Posterior vena cava (tissue), 2 donors: Measurements from ENCODE around the gene ID2. TPM values are rescaled to one million over a fixed set of nuclear protein-coding genes. Genes with fewer than 3 reads are reported as not detected.

ENCODE experiments used
- DNase-seq: peaks from one replicate; pipeline ENCODE4 v3.0.0-alpha.2; 2020; ENCODE audit warnings: low spot score
- intact Hi-C, 2 donors: fragments of 100-400 bp; cut with DNase I; formaldehyde crosslinking; loops; one replicate each; pipeline versions ENCODE4 v1.14.1 to v1.14.2; 2022 to 2023
- total RNA-seq, 2 donors: library from RNA; stranded (reverse); fragmentation: NEBNext Ultra II Directional; extraction: Animal tissue kit (Norgen Biotek cat#: 25700); gene quantifications; one replicate each; pipeline ENCODE4 v1.2.1, GENCODE V29; 2021
- donor health status: DM: yes; HTN: yes; CAD: no.
- donor health status: DM: yes; HTN: yes; CAD: no.

ID2 gene
- total RNA-seq, 2 donors from 2014 or later: 82.2 to 135 TPM

DNA sequence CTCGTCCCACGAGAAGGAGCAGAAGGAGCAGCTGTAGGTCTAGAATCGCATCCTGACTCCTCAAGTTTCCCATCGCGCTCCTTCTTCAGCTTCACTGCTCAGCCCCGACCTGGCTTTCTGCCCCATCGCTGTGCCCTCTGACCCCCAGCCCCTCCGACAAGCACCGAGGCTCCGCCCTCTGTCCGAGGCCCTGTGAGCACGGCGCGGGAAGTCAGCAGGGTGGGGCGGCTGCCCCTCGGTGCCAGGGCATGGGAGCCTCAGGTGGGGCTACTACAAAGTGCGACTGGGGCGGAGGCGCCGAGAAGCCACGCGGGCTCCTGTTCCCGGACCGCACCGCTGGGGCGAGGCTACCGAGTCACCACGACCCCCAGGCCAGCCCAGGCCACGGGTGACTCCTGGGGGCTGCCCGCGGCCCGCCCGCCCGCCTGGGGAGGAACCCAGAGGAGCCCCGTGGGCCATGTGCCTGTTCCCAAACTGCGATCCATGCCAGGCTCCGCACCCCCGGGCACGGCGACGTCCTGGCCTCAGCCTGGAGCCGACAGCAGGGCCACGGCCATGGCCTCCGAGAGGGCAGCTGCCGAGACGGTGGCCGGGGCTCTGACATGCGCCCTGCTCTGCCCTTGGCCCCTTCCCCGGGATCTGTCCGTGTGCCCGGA is 36.6 kb upstream of the ID2 start:
- peak; percentile 76 for DNase-seq
- intact Hi-C loops: no loop called here

DNA sequence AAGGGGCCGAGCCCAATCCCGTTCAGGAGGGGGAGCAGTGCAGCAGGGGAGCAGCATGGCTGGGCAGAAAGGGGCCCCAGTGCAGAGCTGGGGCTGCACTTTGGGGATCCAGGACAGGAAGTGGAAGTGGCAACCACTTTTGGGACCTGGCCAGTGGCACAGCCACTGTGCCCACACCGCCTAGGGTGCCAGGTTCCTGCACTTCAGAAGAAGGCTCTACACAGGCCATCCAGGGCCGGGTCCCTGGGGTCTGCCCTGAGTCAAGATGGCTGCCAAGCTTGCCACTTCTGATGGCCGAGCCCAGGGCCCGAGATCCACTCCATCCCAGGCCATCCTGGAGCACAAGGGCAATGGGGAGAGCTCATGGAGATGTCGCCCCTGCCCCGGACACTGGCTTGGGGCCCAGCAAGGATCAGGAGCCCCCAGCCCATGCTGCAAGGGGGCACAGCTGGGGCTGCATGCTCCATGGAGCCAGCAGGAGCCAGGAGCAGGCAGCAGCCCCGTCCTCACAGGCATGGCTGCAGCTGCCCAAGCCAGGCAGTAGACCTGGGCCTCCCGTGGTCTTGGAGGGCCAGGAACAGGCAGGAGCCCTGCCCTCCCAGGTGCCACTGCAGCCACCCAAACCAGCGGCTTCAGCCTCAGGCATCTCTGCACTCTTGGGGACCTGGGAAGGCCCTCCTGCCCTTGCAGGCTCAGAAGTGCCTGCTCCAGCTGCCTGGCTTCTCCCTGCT is 35.0 kb upstream of the ID2 start:
- intact Hi-C loops: no loop called here
- DNase-seq: peak; percentile 75

DNA sequence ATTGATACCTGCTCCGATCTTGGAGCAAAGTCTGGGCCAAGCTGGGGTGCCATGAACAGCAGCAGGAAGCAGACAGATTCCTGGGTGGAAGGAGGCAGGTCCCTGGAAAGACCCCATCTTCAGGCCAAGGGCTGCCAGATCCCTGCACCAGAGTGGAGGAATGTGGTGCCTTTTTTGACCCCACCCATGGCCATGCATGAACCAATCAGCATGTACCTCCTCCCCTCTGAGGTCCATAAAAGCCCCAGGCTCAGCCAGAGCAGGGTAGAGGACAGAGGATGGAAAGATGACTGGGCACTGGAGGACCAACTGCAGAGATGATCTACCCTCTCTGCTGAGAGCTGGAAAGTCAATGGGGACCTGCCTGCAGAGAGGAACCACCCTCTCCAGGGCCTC is 34.4 kb upstream of the ID2 start:
- intact Hi-C loops: no loop called here
- no peak for DNase-seq

DNA sequence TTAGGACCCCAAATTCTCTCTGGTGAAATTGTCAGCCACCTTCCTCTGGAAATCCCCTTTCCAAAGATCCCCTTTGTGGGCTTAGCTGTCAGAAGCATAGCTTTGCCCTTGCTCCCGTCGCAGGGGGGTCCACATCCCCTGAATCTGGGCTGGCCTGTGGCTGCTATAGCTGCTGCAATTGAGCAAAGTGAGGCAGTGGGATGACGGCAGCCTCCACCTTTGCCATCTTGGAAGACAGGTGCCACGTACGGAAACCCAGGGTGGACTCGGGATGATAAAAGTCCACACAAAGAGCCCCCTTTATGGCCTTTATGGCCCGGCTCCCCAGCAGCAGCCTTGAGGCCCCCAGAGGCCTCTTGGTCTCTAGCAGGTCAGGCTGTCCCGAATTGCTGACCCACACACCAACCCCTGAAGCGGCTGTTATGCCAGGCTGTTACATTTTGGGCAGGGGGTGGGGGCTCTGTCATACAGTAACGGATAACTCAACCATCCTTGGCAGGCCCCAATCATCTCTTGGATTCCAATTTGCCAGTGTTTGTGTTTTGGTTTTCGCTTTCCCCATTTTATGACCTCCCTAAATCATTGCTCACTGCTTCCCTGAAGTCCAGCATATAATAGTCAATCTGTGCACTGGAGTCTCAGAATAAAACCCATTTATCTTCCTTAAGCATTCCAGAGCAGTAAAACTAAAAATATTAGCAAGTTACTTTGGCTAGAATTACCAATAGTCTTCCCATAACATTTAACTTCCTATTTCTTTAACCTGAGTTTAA is 33.2 kb upstream of the ID2 start:
- peak; percentile 50 for DNase-seq

GRCh38 chr2:8649718-8650117 is 32.1 kb upstream of the ID2 start:
- intact Hi-C loops: loop anchor here in 1 of 2 donors (10.0 kb wide), 1 partner anchor 155 kb away; no protein-coding TSS in a partner anchor
- DNase-seq: no peak

More for the DNA sequence above, 33.2 kb upstream of the ID2 start:
- intact Hi-C loops: no loop called here

DNA sequence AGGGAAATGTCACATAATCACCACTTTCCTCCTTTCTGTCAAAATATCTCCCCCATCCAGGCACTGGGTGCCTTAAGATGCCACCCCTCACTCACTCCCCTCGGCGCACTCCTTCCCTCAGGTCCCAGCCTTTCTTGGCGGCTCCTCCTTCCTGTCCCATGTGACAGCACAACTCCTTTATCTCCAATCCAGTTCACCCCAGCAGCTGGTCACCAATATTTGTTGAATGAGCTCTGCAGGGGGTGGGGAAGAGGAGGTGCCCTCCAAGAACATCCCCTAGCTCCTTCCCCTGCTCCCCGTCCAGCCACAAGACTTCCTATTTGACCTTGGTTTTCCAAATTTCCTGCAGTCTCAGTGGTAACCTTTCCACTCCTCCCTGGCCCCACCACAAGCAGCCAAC is 31.6 kb upstream of the ID2 start:
- intact Hi-C loops: loop anchor here in 1 of 2 donors (10.0 kb wide), 1 partner anchor 155 kb away; no protein-coding TSS in a partner anchor
- DNase-seq: peak; percentile 51

- intact Hi-C loops: loop anchor here in 1 of 2 donors (10.0 kb wide), 1 partner anchor 158 kb away; no protein-coding TSS in a partner anchor
- DNase-seq: peak; percentile 35
Measured at GRCh38 chr2:8652774-8653426, 29.0 kb upstream of the ID2 start.

GRCh38 chr2:8653485-8653884 is 28.4 kb upstream of the ID2 start:
- intact Hi-C loops: loop anchor here in 1 of 2 donors (10.0 kb wide), 1 partner anchor 159 kb away; no protein-coding TSS in a partner anchor
- peak; percentile 48 for DNase-seq

- DNase-seq: peak; percentile 30
- intact Hi-C loops: loop anchor here in 1 of 2 donors (10.0 kb wide), 1 partner anchor 159 kb away; no protein-coding TSS in a partner anchor
Measured at GRCh38 chr2:8654041-8654440, 27.8 kb upstream of the ID2 start.

DNA sequence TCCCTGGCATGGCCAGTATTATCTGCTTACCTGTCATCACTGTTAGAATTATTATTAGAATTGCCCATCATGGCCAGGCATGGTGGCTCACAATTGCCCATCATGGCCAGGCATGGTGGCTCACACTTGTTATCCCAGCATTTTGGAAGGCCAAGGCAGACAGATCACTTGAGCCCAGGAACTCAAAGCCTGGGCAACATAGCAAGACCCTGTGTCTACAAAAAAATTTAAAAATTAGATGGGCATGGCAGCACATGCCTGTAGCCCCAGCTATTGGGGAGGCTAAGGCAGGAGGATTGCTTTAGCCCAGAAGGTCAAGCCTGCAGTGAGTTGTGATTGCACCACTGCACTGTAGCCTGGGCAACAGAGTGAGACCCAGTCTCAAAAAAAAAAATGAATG is 27.4 kb upstream of the ID2 start:
- intact Hi-C loops: loop anchor here in 1 of 2 donors (10.0 kb wide), 1 partner anchor 160 kb away; no protein-coding TSS in a partner anchor
- DNase-seq: peak; percentile 11

DNA sequence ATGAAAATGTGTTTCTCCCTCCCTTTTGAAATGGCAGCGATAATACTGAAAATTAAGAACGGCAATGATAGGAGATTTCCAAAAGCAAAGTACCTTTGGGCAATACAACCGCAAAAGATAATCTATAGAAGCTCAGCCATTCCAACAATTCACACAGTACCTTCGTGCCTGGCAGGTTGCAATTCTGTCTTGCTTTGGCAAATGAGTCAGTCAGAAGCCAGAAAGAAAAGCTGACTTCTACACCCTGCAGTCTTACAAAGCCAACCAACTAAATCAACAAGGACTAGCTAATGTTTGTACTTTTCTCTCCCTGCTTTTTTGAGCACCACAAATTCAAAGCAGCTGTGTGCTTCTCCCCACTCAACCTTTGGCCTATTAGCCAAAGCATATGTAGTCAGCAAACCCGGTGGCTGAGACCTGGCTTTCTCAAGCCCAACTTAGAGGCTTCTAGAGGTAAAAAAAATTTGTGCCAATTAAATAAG is 25.7 kb upstream of the ID2 start:
- DNase-seq: no peak
- intact Hi-C loops: loop anchor here in 1 of 2 donors (10.0 kb wide), 1 partner anchor 161 kb away; no protein-coding TSS in a partner anchor

GRCh38 chr2:8656811-8657210 is 25.0 kb upstream of the ID2 start:
- no peak for DNase-seq
- intact Hi-C loops: loop anchor here in 1 of 2 donors (10.0 kb wide), 1 partner anchor 162 kb away; no protein-coding TSS in a partner anchor

DNA sequence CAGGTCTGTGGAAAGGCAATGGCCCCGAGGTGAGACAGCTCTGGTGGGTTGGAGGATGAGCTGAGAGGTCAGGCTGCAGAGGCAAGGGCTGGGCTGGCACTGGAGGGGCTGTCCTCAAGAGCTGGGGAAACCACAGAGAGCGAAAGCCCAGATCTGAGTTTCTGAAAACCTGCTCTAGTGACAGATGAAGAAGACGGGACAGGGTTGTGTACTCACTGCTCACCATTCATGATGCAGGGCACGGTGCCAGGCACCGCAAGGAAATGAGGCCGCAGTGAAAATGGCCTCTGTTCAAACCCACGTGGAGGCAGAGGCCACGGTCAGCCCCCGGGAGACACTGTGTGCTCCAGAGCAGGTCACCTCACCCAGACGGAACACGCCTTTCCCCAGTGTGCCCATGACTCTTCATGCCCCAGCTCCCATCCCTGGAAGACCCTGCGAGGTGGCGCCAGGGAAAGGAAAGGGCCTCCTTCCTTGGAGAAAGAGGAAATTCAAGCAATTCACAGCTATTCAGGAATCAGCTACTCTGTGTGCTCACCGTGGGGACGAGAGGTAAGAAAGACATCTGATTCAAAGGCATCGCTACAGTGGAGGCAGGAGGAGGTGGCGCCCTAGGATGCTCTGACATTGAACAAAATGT is 24.3 kb upstream of the ID2 start:
- DNase-seq: peak; percentile 62
- intact Hi-C loops: loop anchor here in 1 of 2 donors (10.0 kb wide), 1 partner anchor 163 kb away; no protein-coding TSS in a partner anchor

DNA sequence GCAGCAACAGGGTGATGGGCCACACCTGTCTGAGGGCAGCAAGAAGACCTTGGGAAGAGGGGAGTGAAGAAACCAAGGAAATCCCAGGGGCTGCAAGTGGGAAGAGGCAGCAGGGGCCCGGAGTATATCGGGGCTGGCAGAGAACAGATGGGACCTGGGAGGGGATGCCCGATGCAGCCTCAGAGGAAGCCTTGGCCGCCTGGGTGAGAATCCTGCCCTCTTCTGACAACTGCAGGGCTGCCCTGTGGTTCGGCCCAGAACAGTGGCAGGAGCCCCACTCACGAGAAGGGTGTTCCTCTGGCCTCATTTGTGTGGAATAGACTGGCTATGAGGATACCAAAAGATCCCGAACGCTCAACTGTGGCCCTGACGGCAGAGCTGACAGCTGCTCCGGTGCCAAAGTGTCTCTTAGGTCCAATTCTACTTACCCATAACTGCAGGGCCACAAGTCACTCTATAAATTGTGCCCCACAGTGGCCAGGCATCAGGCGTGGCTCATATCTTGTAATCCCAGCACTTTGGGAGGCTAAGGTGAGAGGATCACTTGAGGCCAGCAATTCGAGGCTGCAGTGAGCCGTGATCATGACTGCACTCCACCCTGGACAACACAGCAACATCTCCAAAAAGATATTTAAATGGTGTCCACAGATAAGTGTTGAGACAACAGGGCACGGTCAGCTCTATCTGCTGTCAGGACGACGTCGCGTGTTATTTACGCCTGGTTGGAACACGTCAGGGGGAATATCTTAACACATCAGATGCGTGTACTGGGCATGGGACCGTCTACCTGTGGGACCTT is 23.6 kb upstream of the ID2 start:
- peak; percentile 63 for DNase-seq
- intact Hi-C loops: loop anchor here in 1 of 2 donors (10.0 kb wide), 1 partner anchor 163 kb away; no protein-coding TSS in a partner anchor

- intact Hi-C loops: loop anchor here in 1 of 2 donors (10.0 kb wide), 1 partner anchor 164 kb away; no protein-coding TSS in a partner anchor
- DNase-seq: peak; percentile 75
Measured at GRCh38 chr2:8659092-8659734, 22.6 kb upstream of the ID2 start.

DNA sequence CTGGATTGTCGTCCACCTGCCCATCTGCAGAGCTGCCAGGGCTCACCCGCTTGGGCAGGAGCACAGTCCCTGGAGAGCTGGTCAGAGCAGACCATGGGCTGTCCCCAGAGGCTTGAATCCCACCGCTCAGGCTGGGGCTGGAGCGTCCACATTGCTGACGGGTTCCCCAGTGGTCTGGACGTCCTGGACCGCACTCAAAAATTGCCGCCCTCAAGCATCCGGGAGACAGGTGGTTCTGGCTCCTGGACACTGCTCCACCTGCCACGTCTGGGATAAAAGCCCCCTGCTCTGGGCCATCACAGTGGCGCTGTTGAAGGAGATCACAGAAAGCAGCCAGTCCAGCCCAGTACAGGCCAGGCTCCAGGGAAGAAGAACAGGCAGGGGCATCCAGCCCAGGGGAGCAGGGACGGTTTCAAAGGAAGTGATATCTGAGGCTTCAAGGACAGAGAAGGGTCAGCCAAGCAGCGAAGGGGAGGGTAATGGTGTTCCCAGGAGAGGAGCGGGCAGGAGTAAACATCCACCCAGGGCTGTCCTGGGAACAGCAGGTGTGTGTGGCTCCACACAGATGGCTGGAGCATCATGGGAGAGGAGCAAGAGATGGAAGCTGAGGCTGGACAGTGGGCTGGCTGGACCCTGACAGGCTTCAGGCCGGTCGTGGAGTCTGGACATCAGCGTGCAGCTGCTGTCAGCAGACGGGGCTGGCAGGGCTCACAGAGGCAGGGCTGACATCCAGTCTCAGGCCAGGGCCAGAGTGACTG is 21.9 kb upstream of the ID2 start:
- intact Hi-C loops: loop anchor here in 1 of 2 donors (10.0 kb wide), 1 partner anchor 165 kb away; no protein-coding TSS in a partner anchor
- DNase-seq: peak; percentile 66
